HG02938 (cell line): ENCODE measurements around the gene COL18A1.
"Not testable (repeated sequence)": the region's sequence is repeated elsewhere in the genome, so short reads cannot be mapped to it uniquely, and the experiment has no call there.

ENCODE experiments used
- ATAC-seq: cut with Tn5 transposase; IDR thresholded peaks from one replicate; pipeline ENCODE4 v1.9.1; 2021; ENCODE audit warnings: mild to moderate bottlenecking, moderate library complexity; ENCODE audit not compliant: unreplicated experiment

COL18A1 gene

GRCh38 chr21:45528028-45528705 lies 123.2 kb downstream of the COL18A1 start:
- ATAC-seq, result no peak

- no peak for ATAC-seq
Observed at GRCh38 chr21:45528981-45529784, 124.2 kb downstream of the COL18A1 start.

- no peak for ATAC-seq
Observed at GRCh38 chr21:45529785-45530422, 124.9 kb downstream of the COL18A1 start.

- ATAC-seq, result no peak
Observed at GRCh38 chr21:45530423-45531113, 125.6 kb downstream of the COL18A1 start.

- ATAC-seq, result not testable (repeated sequence)
Observed at GRCh38 chr21:45531114-45531392, 126.1 kb downstream of the COL18A1 start.

GRCh38 chr21:45531393-45532215 lies 126.6 kb downstream of the COL18A1 start:
- no peak for ATAC-seq

DNA sequence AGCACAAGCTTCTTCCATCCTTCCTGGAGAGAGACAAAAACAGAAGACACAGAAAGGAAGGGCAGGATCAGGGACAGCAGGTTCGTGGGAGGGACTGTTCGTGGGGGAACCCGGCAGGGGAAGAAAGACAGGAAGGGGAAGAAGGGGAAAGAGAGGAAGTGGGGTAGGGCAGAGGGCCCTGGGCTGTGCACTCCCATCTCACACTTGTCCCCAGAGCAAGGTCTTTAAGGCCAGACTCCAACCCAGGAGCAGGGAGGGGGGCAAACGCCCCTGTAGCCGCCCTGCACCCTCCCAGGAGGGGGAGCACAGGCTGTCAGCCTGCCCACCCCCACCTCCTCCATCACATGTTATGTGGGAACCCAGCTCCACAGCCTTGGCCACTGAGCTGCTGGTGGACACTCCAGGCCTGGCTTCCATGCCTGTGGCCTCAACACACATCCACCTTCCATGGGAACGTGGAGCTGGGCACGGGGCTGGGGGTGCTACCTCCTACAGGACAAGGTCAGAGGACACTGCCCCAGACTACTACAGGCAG lies 127.9 kb downstream of the COL18A1 start:
- ATAC-seq, result no peak

DNA sequence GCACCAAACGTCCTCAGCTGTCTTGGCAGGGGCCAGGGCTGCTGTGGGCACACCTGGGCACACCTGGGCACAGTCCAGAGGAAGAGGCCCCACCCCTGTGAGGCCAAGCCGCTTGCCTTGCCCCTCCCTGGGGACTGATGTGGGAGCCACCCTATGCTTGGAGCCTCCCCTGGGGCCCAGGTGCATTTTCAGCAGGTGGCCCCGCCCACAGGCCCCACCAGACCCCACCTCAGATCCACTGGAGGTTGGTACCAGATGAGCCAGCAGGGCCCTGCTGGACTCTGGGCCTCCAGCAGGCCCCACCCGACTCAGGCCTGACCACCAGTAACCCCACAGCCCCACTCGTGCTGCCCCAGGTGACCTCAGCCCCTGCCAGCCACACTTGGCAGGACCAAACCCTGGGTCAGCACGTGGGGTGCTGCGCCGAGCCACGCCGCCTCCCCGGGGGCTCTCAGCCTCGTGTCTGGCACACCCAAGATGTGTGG lies 128.4 kb downstream of the COL18A1 start:
- no peak for ATAC-seq

GRCh38 chr21:45533846-45534635 lies 129.1 kb downstream of the COL18A1 start:
- no peak for ATAC-seq

- no peak for ATAC-seq
Observed at GRCh38 chr21:45534636-45535331, 129.8 kb downstream of the COL18A1 start.

GRCh38 chr21:45535341-45536081 lies 130.5 kb downstream of the COL18A1 start:
- ATAC-seq, result no peak

DNA sequence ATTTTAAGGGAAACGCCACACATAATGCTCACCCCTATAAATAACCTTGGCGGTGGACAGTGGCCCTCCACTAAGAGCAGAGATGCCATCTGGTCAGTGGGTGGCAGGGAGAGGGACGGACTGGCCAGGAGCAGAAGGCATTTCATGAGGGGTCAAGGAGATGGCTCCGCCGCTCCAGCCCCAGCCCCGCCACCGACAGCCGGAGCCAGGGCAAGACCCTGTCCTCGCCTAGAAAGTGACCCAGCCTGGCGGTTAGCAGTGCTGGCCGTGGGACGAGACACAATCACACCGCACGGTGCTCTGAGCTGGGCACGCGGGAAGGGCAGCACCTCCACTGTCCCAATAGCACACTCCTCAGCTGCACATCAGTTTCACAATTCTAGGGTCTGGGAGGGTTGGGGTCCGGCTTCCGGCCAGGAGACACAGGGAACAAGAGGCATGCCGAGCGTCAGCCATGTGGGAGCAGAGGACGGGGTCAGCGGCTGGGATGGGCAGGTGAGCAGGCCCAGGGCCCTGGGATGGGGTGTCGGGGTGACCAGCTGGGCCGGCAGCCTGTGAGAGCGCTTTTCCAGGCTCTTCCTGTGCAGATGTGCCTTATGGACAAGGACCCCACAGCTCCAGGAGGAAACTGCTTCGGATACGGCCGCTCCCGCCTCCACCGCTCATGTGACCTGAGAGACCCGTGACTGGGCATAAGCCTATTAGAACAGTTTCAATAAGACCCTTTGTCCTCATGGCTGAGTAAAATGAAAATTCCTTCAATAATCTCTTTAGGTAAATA lies 131.5 kb downstream of the COL18A1 start:
- ATAC-seq, result no peak

- ATAC-seq, result no peak
Observed at GRCh38 chr21:45537111-45537745, 132.3 kb downstream of the COL18A1 start.

GRCh38 chr21:45537746-45538291 lies 132.9 kb downstream of the COL18A1 start:
- ATAC-seq, result no peak

GRCh38 chr21:45538381-45539045 lies 133.5 kb downstream of the COL18A1 start:
- no peak for ATAC-seq
